Activated naive CD4-positive, alpha-beta T cell treated with anti-CD3 and anti-CD28 coated beads, Interleukin-2, amount 50 U/mL, for 72 hours (primary cell): ENCODE measurements around the gene GNAI2. TPM values are rescaled to one million over a fixed set of nuclear protein-coding genes. Genes with fewer than 3 reads are reported as not detected.

Experiments
- ATAC-seq, 2 donors: fragments of 150-1000 bp; cut with Tn5 transposase; 2 replicates each; pipeline ENCODE4 v1.10.0; 2021; ENCODE audit warnings: mild to moderate bottlenecking in 2 of 2, moderate library complexity in 2 of 2
- DNase-seq, 2 donors: peaks; one replicate each; pipeline ENCODE4 v3.0.0; 2021 to 2022; ENCODE audit warnings: low spot score in 2 of 2
- H3K27ac Mint-ChIP-seq, 2 donors: one replicate each; pipeline ENCODE4 v1.8.0; 2022; ENCODE audit warnings: mild to moderate bottlenecking in 2 of 2, mixed read lengths in 2 of 2
- H3K36me3 Mint-ChIP-seq, 2 donors: one replicate each; pipeline ENCODE4 v1.8.0; 2022; ENCODE audit warnings: mixed read lengths in 2 of 2
- H3K9me3 Mint-ChIP-seq, 2 donors: one replicate each; pipeline ENCODE4 v1.8.0; 2022; ENCODE audit warnings: mixed read lengths in 2 of 2
- total RNA-seq, 2 donors: library from RNA; stranded (reverse); gene quantifications; one replicate each; pipeline ENCODE4 v1.2.3, GENCODE V29; 2022

GNAI2 gene
- total RNA-seq, 2 donors from 2014 or later: 313 to 349 TPM

- Mint-ChIP-seq H3K9me3 (no peaks in the 10 kb centered on the region), H3K27ac (peak overlapping the region in 1 of 2 donors; percentile 89), H3K36me3 (peaks cover 0 to 4% of the 10 kb centered on the region in 2 donors)
- no peak for ATAC-seq
- DNase-seq: no peak
These were observed 64.8 kb downstream of the GNAI2 start for GRCh38 chr3:50300681-50301254.

GRCh38 chr3:50302095-50303012, 66.3 kb downstream of the GNAI2 start:
- ATAC-seq (no peak), DNase-seq (no peak)
- H3K36me3 Mint-ChIP-seq: peaks cover 0 to 4% of the 10 kb centered on the region in 2 donors
- H3K9me3 Mint-ChIP-seq: no peaks in the 10 kb centered on the region
- no peak overlapping the region for H3K27ac Mint-ChIP-seq

- ATAC-seq (no peak), DNase-seq (no peak)
- H3K36me3 Mint-ChIP-seq: peaks cover 0 to 4% of the 10 kb centered on the region in 2 donors
- no peak within 1 kb of the TSS for H3K27ac Mint-ChIP-seq
- H3K9me3 Mint-ChIP-seq: no peaks in the 10 kb centered on the region
These were observed 67.2 kb downstream of the GNAI2 start, which contains the start of gene HYAL1 for GRCh38 chr3:50303013-50303815. TSS of gene HYAL1 (minus strand) at chr3:50303574. CDS start at chr3:50302956, 618 bp downstream.

DNA sequence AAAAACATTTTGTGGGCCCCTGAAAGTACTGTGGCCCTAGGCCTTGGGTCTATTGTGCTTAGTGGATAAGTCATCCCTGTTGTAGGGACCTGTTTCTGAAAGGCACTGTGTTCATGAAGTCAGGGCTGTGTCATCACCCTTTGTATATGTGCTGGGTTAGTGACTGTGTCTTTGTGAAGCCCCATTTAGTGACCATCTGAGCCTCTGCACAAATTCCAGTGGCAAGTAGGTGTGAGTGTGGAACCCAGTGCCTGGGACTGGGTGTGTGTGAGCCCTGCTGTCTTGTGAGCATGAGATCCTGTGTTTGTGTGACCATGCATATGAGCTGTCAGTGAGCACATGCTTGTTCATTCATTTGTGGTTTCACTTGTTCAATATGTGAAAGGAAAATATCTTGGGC, 68.6 kb downstream of the GNAI2 start:
- ATAC-seq (peak; percentile 11 to 54), DNase-seq (no peak)
- Mint-ChIP-seq H3K36me3 (peaks cover 0 to 1% of the 10 kb centered on the region in 2 donors), H3K9me3 (no peaks in the 10 kb centered on the region), H3K27ac (no peak overlapping the region)

Other genes with a start within 250 kb of the GNAI2 start
- 100 to 1,000 TPM; 159 to 182 TPM for gene RBM5, start 147.3 kb upstream of the GNAI2 start, total RNA-seq
- gene SEMA3F, start 80.9 kb upstream of the GNAI2 start, total RNA-seq: under 1 TPM; 0.32 to 0.54 TPM
- gene GNAT1, start 44.6 kb upstream of the GNAI2 start, total RNA-seq: not detected
- not detected for gene SLC38A3, start 30.9 kb upstream of the GNAI2 start, total RNA-seq
- gene SEMA3B, start 32.9 kb downstream of the GNAI2 start, total RNA-seq: 1 to 10 TPM in 1 of 2 donors, under 1 TPM in 1; 0.77 to 4.1 TPM
- gene LSMEM2, start 42.9 kb downstream of the GNAI2 start, total RNA-seq: not detected
- gene IFRD2, start 56.2 kb downstream of the GNAI2 start, total RNA-seq: 100 to 1,000 TPM in 1 of 2 donors, 10 to 100 TPM in 1; 63.8 to 100 TPM
- 1 to 10 TPM; 4.3 to 6.6 TPM for gene HYAL3, start 63.2 kb downstream of the GNAI2 start, total RNA-seq
- gene NAA80, start 63.2 kb downstream of the GNAI2 start, total RNA-seq: 10 to 100 TPM; 19.4 to 26.0 TPM
- under 1 TPM in 1 of 2 donors, not detected in 1; 0.39 TPM for gene HYAL1, start 67.4 kb downstream of the GNAI2 start, total RNA-seq
- 1 to 10 TPM; 4.2 to 6.1 TPM for gene HYAL2, start 86.5 kb downstream of the GNAI2 start, total RNA-seq
- gene TUSC2, start 92.0 kb downstream of the GNAI2 start, total RNA-seq: 10 to 100 TPM; 10.7 to 20.1 TPM
- 10 to 100 TPM; 68.3 to 83.1 TPM for gene RASSF1, start 104.6 kb downstream of the GNAI2 start, total RNA-seq
- 1 to 10 TPM; 1.9 to 4.1 TPM for gene ZMYND10, start 109.5 kb downstream of the GNAI2 start, total RNA-seq
- gene NPRL2, start 114.6 kb downstream of the GNAI2 start, total RNA-seq: 10 to 100 TPM; 42.3 to 50.7 TPM
- gene CYB561D2, start 114.7 kb downstream of the GNAI2 start, total RNA-seq: 10 to 100 TPM; 18.1 to 34.3 TPM
- gene TMEM115, start 123.3 kb downstream of the GNAI2 start, total RNA-seq: 10 to 100 TPM; 10.9 to 15.1 TPM